ENCODE measurements around the gene IGFN1. TPM values are rescaled to one million over a fixed set of nuclear protein-coding genes. Genes with fewer than 3 reads are reported as not detected.

The IGFN1 gene
- total RNA-seq, 2 donors from 2014 or later = 2.0 to 6.7 TPM

- H3K27ac ChIP-seq = no peak overlapping the region
- intact Hi-C loops (cut with DNase I) = no loop called here
- no peaks in the 10 kb centered on the region for H3K27me3 ChIP-seq (replicated peaks; ENCODE audit: insufficient read depth)
- H3K4me1 ChIP-seq (replicated peaks) = no peaks in the 10 kb centered on the region
- no peak for DNase-seq (ENCODE audit: low spot score)
- H3K36me3 ChIP-seq = no peaks in the 10 kb centered on the region
- 42% methylated on average over 1 of the region's 1 CpG for WGBS
- H3K4me3 ChIP-seq = no peak overlapping the region
- no peaks in the 10 kb centered on the region for H3K9me3 ChIP-seq
- TF ChIP-seq POLR2AphosphoS5 (IDR thresholded peaks at IDR 0.05) = no peak
- no peak for TF ChIP-seq POLR2A (IDR thresholded peaks at IDR 0.05)
- TF ChIP-seq, protein P1, sequence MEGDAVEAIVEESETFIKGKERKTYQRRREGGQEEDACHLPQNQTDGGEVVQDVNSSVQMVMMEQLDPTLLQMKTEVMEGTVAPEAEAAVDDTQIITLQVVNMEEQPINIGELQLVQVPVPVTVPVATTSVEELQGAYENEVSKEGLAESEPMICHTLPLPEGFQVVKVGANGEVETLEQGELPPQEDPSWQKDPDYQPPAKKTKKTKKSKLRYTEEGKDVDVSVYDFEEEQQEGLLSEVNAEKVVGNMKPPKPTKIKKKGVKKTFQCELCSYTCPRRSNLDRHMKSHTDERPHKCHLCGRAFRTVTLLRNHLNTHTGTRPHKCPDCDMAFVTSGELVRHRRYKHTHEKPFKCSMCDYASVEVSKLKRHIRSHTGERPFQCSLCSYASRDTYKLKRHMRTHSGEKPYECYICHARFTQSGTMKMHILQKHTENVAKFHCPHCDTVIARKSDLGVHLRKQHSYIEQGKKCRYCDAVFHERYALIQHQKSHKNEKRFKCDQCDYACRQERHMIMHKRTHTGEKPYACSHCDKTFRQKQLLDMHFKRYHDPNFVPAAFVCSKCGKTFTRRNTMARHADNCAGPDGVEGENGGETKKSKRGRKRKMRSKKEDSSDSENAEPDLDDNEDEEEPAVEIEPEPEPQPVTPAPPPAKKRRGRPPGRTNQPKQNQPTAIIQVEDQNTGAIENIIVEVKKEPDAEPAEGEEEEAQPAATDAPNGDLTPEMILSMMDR (IDR thresholded peaks at IDR 0.05) = no peak
Measured at GRCh38 chr1:201180141-201180540, 10.5 kb upstream of the IGFN1 start.

DNA sequence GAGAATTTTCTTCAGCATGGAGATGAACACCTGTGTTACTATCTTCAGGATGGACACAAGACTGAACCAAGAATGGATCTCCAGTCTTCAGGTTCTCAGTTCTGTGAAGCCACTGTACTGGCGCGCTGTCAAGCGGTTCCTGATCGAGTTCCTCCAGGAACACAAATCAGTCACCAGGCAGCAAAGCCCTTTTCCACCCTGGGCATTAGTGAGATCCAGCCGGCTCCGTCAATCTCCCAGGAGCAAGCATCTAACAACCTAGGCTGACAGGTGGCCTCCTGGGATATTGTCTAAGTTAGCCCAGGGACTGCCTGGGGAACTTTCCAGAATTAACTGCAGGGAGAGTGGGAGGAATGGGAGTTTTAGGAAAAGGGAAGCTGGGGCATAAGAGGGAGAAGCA lies 9.7 kb upstream of the IGFN1 start:
- no peak for DNase-seq (ENCODE audit: low spot score)
- Histone ChIP-seq H3K9me3 (no peaks in the 10 kb centered on the region), H3K4me1 (replicated peaks) (no peaks in the 10 kb centered on the region), H3K36me3 (no peaks in the 10 kb centered on the region), H3K27me3 (replicated peaks; ENCODE audit: insufficient read depth) (no peaks in the 10 kb centered on the region), H3K27ac (no peak overlapping the region), H3K4me3 (no peak overlapping the region)
- no peak for TF ChIP-seq POLR2AphosphoS5 (IDR thresholded peaks at IDR 0.05)
- TF ChIP-seq, protein P1 (IDR thresholded peaks at IDR 0.05) = no peak
- TF ChIP-seq POLR2A (IDR thresholded peaks at IDR 0.05) = no peak
- intact Hi-C loops (cut with DNase I) = no loop called here
- WGBS = 90% methylated on average over 6 of the region's 6 CpGs

DNA sequence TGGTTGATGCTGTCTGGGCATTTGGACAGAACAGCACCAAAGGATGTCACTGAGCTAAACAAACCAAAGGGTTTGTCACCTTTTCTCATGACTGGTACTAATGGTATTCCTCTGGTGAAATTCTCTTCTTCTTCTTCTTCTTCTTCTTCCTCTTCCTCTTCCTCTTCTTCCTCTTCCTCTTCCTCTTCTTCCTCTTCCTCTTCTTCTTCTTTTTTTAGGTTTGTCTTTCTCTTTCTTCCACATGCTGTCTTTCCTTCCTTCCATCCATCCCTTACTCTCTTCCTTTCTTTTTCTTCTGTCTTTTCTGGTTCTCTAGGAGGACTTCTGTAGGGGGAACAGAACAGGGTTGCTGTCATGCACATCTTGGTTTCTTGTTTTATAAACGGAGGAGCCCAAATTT lies 9.3 kb upstream of the IGFN1 start:
- no peaks in the 10 kb centered on the region for H3K27me3 ChIP-seq (replicated peaks; ENCODE audit: insufficient read depth)
- no peak for DNase-seq (ENCODE audit: low spot score)
- H3K27ac ChIP-seq = no peak overlapping the region
- no peaks in the 10 kb centered on the region for H3K4me1 ChIP-seq (replicated peaks)
- TF ChIP-seq, protein P1 (IDR thresholded peaks at IDR 0.05) = no peak
- TF ChIP-seq POLR2A (IDR thresholded peaks at IDR 0.05) (no peak), POLR2AphosphoS5 (IDR thresholded peaks at IDR 0.05) (no peak)
- WGBS = 83% methylated on average over 1 of the region's 1 CpG
- intact Hi-C loops (cut with DNase I) = no loop called here
- no peak overlapping the region for H3K4me3 ChIP-seq
- H3K36me3 ChIP-seq = no peaks in the 10 kb centered on the region
- H3K9me3 ChIP-seq = no peaks in the 10 kb centered on the region

DNA sequence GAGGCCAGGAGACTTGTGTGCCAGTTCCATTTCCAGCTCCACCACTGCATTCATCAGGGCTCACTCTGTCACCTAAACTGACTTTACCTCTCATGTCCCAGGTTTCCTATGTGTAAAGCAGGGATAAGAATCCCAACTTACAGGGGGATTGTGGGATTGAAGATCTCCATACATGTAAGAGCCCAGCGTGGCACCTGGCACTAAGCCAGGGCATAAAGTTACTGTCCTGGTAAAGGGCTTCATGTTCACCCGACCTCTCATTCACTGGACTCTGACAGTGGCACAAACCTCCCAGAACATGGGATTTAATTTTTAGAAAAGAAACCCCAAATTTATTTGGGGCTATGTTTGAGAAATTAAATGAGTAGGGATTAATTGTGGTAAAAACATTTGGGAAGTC lies 8.9 kb upstream of the IGFN1 start:
- no peak for DNase-seq (ENCODE audit: low spot score)
- no peaks in the 10 kb centered on the region for H3K36me3 ChIP-seq
- H3K27me3 ChIP-seq (replicated peaks; ENCODE audit: insufficient read depth) = no peaks in the 10 kb centered on the region
- intact Hi-C loops (cut with DNase I) = no loop called here
- 78% methylated on average over 2 of the region's 2 CpGs for WGBS
- H3K4me1 ChIP-seq (replicated peaks) = no peaks in the 10 kb centered on the region
- H3K4me3 ChIP-seq = no peak overlapping the region
- no peak overlapping the region for H3K27ac ChIP-seq
- H3K9me3 ChIP-seq = no peaks in the 10 kb centered on the region
- TF ChIP-seq POLR2A (IDR thresholded peaks at IDR 0.05) (no peak), POLR2AphosphoS5 (IDR thresholded peaks at IDR 0.05) (no peak)
- TF ChIP-seq, protein P1 (IDR thresholded peaks at IDR 0.05) = no peak

GRCh38 chr1:201183209-201183608 lies 7.4 kb upstream of the IGFN1 start:
- no peak for DNase-seq (ENCODE audit: low spot score)
- intact Hi-C loops (cut with DNase I) = no loop called here
- H3K27ac ChIP-seq = no peak overlapping the region
- H3K9me3 ChIP-seq = no peaks in the 10 kb centered on the region
- H3K27me3 ChIP-seq (replicated peaks; ENCODE audit: insufficient read depth) = no peaks in the 10 kb centered on the region
- 57% methylated on average over 3 of the region's 3 CpGs for WGBS
- H3K36me3 ChIP-seq = no peaks in the 10 kb centered on the region
- TF ChIP-seq, protein P1 (IDR thresholded peaks at IDR 0.05) = no peak
- TF ChIP-seq POLR2A (IDR thresholded peaks at IDR 0.05) (no peak), POLR2AphosphoS5 (IDR thresholded peaks at IDR 0.05) (no peak)
- H3K4me3 ChIP-seq = no peak overlapping the region
- no peaks in the 10 kb centered on the region for H3K4me1 ChIP-seq (replicated peaks)
